ENCODE measurements around the gene FRY. TPM values are rescaled to one million over a fixed set of nuclear protein-coding genes. Genes with fewer than 3 reads are reported as not detected.

Gene FRY
- total RNA-seq, 1 experiment from 2014 or later, result 5.3 TPM

DNA sequence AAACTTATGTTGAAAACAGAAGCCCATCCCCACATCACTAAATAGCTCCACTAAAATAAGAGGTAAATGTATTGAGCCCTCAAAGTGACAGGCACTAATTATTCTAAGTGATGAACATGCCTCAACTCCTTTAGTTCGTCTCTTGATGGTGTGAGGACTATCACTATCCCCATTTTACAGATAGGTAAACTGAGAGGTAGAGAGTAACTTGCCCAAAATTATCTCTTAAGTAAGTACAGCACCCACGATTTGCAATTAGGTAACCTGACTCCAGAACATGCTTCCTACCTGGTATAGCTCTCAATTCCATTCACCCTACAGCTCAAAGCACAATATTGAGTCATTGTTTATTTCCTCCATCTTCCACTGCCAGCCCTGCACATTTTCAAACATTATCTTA is 270.9 kb downstream of the FRY start:
- Mint-ChIP-seq H3K27ac (no peak overlapping the region), H3K4me3 (no peak overlapping the region), H3K4me1 (no peaks in the 10 kb centered on the region), H3K9me3 (no peaks in the 10 kb centered on the region), H3K27me3 (ENCODE audit: low read depth) (no peaks in the 10 kb centered on the region), H3K36me3 (no peaks in the 10 kb centered on the region)
- ChIA-PET CTCF (interaction anchor here (1.2 kb wide), 1 partner anchor 34 kb away, joined by 3 read pairs; no protein-coding TSS in a partner anchor), POLR2A (no interaction called here)
- TF ChIP-seq CBFB (CRISPR knock-in tag; IDR thresholded peaks at IDR 0.05; ENCODE audit: low read depth) (no peak), GRHL2 (CRISPR knock-in tag; IDR thresholded peaks at IDR 0.05; ENCODE audit: insufficient replicate concordance, severe bottlenecking) (no peak), ZNF396 (CRISPR knock-in tag; IDR thresholded peaks at IDR 0.05; ENCODE audit: borderline replicate concordance) (no peak), TCF7 (CRISPR knock-in tag; IDR thresholded peaks at IDR 0.05; ENCODE audit: low read depth) (no peak), ZNF317 (CRISPR knock-in tag; IDR thresholded peaks at IDR 0.05; ENCODE audit: borderline replicate concordance, low read depth) (no peak), TEAD1 (CRISPR knock-in tag; IDR thresholded peaks at IDR 0.05) (no peak), RELA (CRISPR knock-in tag; IDR thresholded peaks at IDR 0.05; ENCODE audit: borderline replicate concordance) (no peak), ZNF121 (CRISPR knock-in tag; IDR thresholded peaks at IDR 0.05) (no peak), ETV6 (CRISPR knock-in tag; IDR thresholded peaks at IDR 0.05) (no peak), ZNF416 (CRISPR knock-in tag; IDR thresholded peaks at IDR 0.05) (no peak), MYBL2 (CRISPR knock-in tag; IDR thresholded peaks at IDR 0.05) (no peak)
- TF ChIP-seq, protein P1, sequence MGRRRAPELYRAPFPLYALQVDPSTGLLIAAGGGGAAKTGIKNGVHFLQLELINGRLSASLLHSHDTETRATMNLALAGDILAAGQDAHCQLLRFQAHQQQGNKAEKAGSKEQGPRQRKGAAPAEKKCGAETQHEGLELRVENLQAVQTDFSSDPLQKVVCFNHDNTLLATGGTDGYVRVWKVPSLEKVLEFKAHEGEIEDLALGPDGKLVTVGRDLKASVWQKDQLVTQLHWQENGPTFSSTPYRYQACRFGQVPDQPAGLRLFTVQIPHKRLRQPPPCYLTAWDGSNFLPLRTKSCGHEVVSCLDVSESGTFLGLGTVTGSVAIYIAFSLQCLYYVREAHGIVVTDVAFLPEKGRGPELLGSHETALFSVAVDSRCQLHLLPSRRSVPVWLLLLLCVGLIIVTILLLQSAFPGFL (CRISPR knock-in tag; IDR thresholded peaks at IDR 0.05; ENCODE audit: borderline replicate concordance), result no peak
- TF ChIP-seq, protein P2, sequence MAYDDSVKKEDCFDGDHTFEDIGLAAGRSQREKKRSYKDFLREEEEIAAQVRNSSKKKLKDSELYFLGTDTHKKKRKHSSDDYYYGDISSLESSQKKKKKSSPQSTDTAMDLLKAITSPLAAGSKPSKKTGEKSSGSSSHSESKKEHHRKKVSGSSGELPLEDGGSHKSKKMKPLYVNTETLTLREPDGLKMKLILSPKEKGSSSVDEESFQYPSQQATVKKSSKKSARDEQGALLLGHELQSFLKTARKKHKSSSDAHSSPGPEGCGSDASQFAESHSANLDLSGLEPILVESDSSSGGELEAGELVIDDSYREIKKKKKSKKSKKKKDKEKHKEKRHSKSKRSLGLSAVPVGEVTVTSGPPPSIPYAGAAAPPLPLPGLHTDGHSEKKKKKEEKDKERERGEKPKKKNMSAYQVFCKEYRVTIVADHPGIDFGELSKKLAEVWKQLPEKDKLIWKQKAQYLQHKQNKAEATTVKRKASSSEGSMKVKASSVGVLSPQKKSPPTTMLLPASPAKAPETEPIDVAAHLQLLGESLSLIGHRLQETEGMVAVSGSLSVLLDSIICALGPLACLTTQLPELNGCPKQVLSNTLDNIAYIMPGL (CRISPR knock-in tag; IDR thresholded peaks at IDR 0.05), result no peak
- TF ChIP-seq, protein P3, sequence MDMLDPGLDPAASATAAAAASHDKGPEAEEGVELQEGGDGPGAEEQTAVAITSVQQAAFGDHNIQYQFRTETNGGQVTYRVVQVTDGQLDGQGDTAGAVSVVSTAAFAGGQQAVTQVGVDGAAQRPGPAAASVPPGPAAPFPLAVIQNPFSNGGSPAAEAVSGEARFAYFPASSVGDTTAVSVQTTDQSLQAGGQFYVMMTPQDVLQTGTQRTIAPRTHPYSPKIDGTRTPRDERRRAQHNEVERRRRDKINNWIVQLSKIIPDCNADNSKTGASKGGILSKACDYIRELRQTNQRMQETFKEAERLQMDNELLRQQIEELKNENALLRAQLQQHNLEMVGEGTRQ (CRISPR knock-in tag; IDR thresholded peaks at IDR 0.05), result no peak
- TF ChIP-seq, protein P4, sequence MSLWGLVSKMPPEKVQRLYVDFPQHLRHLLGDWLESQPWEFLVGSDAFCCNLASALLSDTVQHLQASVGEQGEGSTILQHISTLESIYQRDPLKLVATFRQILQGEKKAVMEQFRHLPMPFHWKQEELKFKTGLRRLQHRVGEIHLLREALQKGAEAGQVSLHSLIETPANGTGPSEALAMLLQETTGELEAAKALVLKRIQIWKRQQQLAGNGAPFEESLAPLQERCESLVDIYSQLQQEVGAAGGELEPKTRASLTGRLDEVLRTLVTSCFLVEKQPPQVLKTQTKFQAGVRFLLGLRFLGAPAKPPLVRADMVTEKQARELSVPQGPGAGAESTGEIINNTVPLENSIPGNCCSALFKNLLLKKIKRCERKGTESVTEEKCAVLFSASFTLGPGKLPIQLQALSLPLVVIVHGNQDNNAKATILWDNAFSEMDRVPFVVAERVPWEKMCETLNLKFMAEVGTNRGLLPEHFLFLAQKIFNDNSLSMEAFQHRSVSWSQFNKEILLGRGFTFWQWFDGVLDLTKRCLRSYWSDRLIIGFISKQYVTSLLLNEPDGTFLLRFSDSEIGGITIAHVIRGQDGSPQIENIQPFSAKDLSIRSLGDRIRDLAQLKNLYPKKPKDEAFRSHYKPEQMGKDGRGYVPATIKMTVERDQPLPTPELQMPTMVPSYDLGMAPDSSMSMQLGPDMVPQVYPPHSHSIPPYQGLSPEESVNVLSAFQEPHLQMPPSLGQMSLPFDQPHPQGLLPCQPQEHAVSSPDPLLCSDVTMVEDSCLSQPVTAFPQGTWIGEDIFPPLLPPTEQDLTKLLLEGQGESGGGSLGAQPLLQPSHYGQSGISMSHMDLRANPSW (CRISPR knock-in tag; conservative IDR thresholded peaks at IDR 0.05; ENCODE audit: low read depth), result no peak
- TF ChIP-seq, protein P5, sequence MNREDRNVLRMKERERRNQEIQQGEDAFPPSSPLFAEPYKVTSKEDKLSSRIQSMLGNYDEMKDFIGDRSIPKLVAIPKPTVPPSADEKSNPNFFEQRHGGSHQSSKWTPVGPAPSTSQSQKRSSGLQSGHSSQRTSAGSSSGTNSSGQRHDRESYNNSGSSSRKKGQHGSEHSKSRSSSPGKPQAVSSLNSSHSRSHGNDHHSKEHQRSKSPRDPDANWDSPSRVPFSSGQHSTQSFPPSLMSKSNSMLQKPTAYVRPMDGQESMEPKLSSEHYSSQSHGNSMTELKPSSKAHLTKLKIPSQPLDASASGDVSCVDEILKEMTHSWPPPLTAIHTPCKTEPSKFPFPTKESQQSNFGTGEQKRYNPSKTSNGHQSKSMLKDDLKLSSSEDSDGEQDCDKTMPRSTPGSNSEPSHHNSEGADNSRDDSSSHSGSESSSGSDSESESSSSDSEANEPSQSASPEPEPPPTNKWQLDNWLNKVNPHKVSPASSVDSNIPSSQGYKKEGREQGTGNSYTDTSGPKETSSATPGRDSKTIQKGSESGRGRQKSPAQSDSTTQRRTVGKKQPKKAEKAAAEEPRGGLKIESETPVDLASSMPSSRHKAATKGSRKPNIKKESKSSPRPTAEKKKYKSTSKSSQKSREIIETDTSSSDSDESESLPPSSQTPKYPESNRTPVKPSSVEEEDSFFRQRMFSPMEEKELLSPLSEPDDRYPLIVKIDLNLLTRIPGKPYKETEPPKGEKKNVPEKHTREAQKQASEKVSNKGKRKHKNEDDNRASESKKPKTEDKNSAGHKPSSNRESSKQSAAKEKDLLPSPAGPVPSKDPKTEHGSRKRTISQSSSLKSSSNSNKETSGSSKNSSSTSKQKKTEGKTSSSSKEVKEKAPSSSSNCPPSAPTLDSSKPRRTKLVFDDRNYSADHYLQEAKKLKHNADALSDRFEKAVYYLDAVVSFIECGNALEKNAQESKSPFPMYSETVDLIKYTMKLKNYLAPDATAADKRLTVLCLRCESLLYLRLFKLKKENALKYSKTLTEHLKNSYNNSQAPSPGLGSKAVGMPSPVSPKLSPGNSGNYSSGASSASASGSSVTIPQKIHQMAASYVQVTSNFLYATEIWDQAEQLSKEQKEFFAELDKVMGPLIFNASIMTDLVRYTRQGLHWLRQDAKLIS (CRISPR knock-in tag; IDR thresholded peaks at IDR 0.05; ENCODE audit: borderline replicate concordance), result no peak
- no peak for ATAC-seq
- no peak for DNase-seq (ENCODE audit: low spot score)

Data from WTC11 (cell line).